ENCODE results near the gene KDM3A.

KDM3A gene

GRCh38 chr2:86499326-86499725, 58.2 kb downstream of the KDM3A start:
- TF ChIP-seq CTCF (IDR thresholded peaks at IDR 0.05; ENCODE audit: borderline replicate concordance, insufficient read depth, low read depth, low read length) = no peak
- no peak overlapping the region for H3K4me3 ChIP-seq (ENCODE audit: low read depth, low read length)

GRCh38 chr2:86500325-86501083, 59.3 kb downstream of the KDM3A start:
- TF ChIP-seq CTCF (IDR thresholded peaks at IDR 0.05; ENCODE audit: borderline replicate concordance, insufficient read depth, low read depth, low read length) = no peak
- no peak overlapping the region for H3K4me3 ChIP-seq (ENCODE audit: low read depth, low read length)

- TF ChIP-seq CTCF (IDR thresholded peaks at IDR 0.05; ENCODE audit: borderline replicate concordance, insufficient read depth, low read depth, low read length) = no peak
- no peak overlapping the region for H3K4me3 ChIP-seq (ENCODE audit: low read depth, low read length)
Observed at GRCh38 chr2:86507600-86507999, 66.4 kb downstream of the KDM3A start.

- H3K4me3 ChIP-seq (ENCODE audit: low read depth, low read length) = no peak overlapping the region
- TF ChIP-seq CTCF (IDR thresholded peaks at IDR 0.05; ENCODE audit: borderline replicate concordance, insufficient read depth, low read depth, low read length) = no peak
Observed at GRCh38 chr2:86510436-86510933, 69.3 kb downstream of the KDM3A start.

GRCh38 chr2:86512034-86512433, 70.9 kb downstream of the KDM3A start:
- TF ChIP-seq CTCF (IDR thresholded peaks at IDR 0.05; ENCODE audit: borderline replicate concordance, insufficient read depth, low read depth, low read length) = no peak
- no peak overlapping the region for H3K4me3 ChIP-seq (ENCODE audit: low read depth, low read length)

- H3K4me3 ChIP-seq (ENCODE audit: low read depth, low read length) = no peak overlapping the region
- TF ChIP-seq CTCF (IDR thresholded peaks at IDR 0.05; ENCODE audit: borderline replicate concordance, insufficient read depth, low read depth, low read length) = no peak
Observed at GRCh38 chr2:86512892-86513291, 71.7 kb downstream of the KDM3A start.

All from GM12875 (cell line).